HepG2 (cell line): ENCODE data around the gene SPAG4. TPM values are rescaled to one million over a fixed set of nuclear protein-coding genes. Genes with fewer than 3 reads are reported as not detected.
A peak's percentile ranks its signal among the peaks of the same experiment; 100 is the strongest.

Source experiments
- ARNT2 ChIP-seq: sonication (generic); formaldehyde crosslinking; IDR thresholded peaks from 2 replicates; pipeline ENCODE4 v1.8.0; 2022; ENCODE audit warnings: mild to moderate bottlenecking, low read depth, missing genetic modification reagents, moderate library complexity
- ELF1 ChIP-seq: sonication (generic); formaldehyde crosslinking; IDR thresholded peaks from 2 replicates; pipeline ENCODE4 v1.4.0; 2020; ENCODE audit warnings: missing genetic modification reagents
- FOXO1 ChIP-seq: sonication (generic); formaldehyde crosslinking; IDR thresholded peaks from 2 replicates; pipeline ENCODE4 v1.4.0; 2020; ENCODE audit warnings: missing genetic modification reagents
- GABPB1 ChIP-seq: IDR thresholded peaks from 2 replicates; pipeline ENCODE4 v1.6.1; 2016; ENCODE audit warnings: mild to moderate bottlenecking, missing genetic modification reagents, moderate library complexity, missing compliant biosample characterization
- MXD4 ChIP-seq: IDR thresholded peaks from 2 replicates; pipeline ENCODE4 v1.6.1; 2016; ENCODE audit warnings: mild to moderate bottlenecking, missing biosample characterization, missing genetic modification reagents
- MYC ChIP-seq: sonication (generic); formaldehyde crosslinking; IDR thresholded peaks from 2 replicates; pipeline ENCODE4 v1.9.0; 2021; ENCODE audit warnings: missing genetic modification reagents, borderline replicate concordance
- NAIF1 ChIP-seq: sonication (generic); formaldehyde crosslinking; IDR thresholded peaks from 2 replicates; pipeline ENCODE4 v1.5.0; 2020; ENCODE audit warnings: mild to moderate bottlenecking, missing genetic modification reagents, borderline replicate concordance
- POLR2AphosphoS5 ChIP-seq: IDR thresholded peaks from 2 replicates; pipeline ENCODE4 v1.6.1; 2012; ENCODE audit warnings: low read depth, low read length
- RBAK ChIP-seq: sonication (generic); formaldehyde crosslinking; IDR thresholded peaks from 2 replicates; pipeline ENCODE4 v1.5.1; 2020; ENCODE audit warnings: mild to moderate bottlenecking, missing genetic modification reagents
- SNAPC4 ChIP-seq: sonication (generic); formaldehyde crosslinking; IDR thresholded peaks from 2 replicates; pipeline ENCODE4 v1.4.0; 2020; ENCODE audit warnings: mild to moderate bottlenecking, missing genetic modification reagents
- TFDP1 ChIP-seq: IDR thresholded peaks from 2 replicates; pipeline ENCODE4 v1.6.1; 2016; ENCODE audit warnings: missing compliant biosample characterization, missing genetic modification reagents, borderline replicate concordance
- ZBTB7A ChIP-seq: sonication (generic); formaldehyde crosslinking; IDR thresholded peaks from 2 replicates; pipeline ENCODE4 v1.8.0; 2022; ENCODE audit warnings: mild to moderate bottlenecking, missing genetic modification reagents
- ZFP91 ChIP-seq: sonication (generic); formaldehyde crosslinking; IDR thresholded peaks from 2 replicates; pipeline ENCODE4 v1.9.0; 2022; ENCODE audit warnings: missing genetic modification reagents, mild to moderate bottlenecking, borderline replicate concordance
- ZNF34 ChIP-seq: sonication (generic); formaldehyde crosslinking; IDR thresholded peaks from 2 replicates; pipeline ENCODE4 v1.4.0; 2020; ENCODE audit warnings: mild to moderate bottlenecking, missing genetic modification reagents, borderline replicate concordance
- ZNF510 ChIP-seq: sonication (generic); formaldehyde crosslinking; IDR thresholded peaks from 2 replicates; pipeline ENCODE4 v1.4.0; 2020; ENCODE audit warnings: low read depth, mild to moderate bottlenecking, missing genetic modification reagents
- ZNF546 ChIP-seq: sonication (generic); formaldehyde crosslinking; conservative IDR thresholded peaks from 2 replicates; pipeline ENCODE4 v1.8.1; 2023; ENCODE audit warnings: mild to moderate bottlenecking, missing genetic modification reagents
- ZNF567 ChIP-seq: sonication (generic); formaldehyde crosslinking; IDR thresholded peaks from 2 replicates; pipeline ENCODE4 v1.8.1; 2023; ENCODE audit warnings: mild to moderate bottlenecking, missing genetic modification reagents, borderline replicate concordance
- ZNF75D ChIP-seq: sonication (generic); formaldehyde crosslinking; IDR thresholded peaks from 2 replicates; pipeline ENCODE4 v1.8.1; 2023; ENCODE audit warnings: missing genetic modification reagents, mild to moderate bottlenecking, borderline replicate concordance
- ZNF816 ChIP-seq: sonication (generic); formaldehyde crosslinking; IDR thresholded peaks from 2 replicates; pipeline ENCODE4 v1.8.0; 2022; ENCODE audit warnings: missing genetic modification reagents, mild to moderate bottlenecking, borderline replicate concordance
- polyA plus RNA-seq, 8 experiments: library from polyadenylated mRNA; depleted of rRNA in 3 of 8; stranded (reverse) in 7 of 8; unstranded in 1 of 8; fragments of >200 nt; fragmentation: Illumina TruSeq in 4 of 8; extraction: Trizol in 4 of 8; gene quantifications; 2 replicates each; pipeline versions ENCODE4 v1.2.1 to v1.2.3, GENCODE V29; 2011 to 2016; ENCODE audit warnings: low read depth in 4 of 8, missing spikeins in 1 of 8, mixed read lengths in 1 of 8; ENCODE audit not compliant: insufficient read depth in 1 of 8
- total RNA-seq, 5 experiments: library from RNA; depleted of rRNA; stranded (reverse); fragments of >200 nt; fragmentation: Illumina TruSeq; extraction: Trizol; gene quantifications; 2 replicates each; pipeline ENCODE4 v1.2.3, GENCODE V29; 2016; ENCODE audit warnings: low read depth in 1 of 5

The SPAG4 gene
- total and polyA plus RNA-seq, 2 of the 13 experiments (the other 11 are each of a cell fraction or from before 2014, with no cell fraction given), result 5.8 to 137 TPM

DNA sequence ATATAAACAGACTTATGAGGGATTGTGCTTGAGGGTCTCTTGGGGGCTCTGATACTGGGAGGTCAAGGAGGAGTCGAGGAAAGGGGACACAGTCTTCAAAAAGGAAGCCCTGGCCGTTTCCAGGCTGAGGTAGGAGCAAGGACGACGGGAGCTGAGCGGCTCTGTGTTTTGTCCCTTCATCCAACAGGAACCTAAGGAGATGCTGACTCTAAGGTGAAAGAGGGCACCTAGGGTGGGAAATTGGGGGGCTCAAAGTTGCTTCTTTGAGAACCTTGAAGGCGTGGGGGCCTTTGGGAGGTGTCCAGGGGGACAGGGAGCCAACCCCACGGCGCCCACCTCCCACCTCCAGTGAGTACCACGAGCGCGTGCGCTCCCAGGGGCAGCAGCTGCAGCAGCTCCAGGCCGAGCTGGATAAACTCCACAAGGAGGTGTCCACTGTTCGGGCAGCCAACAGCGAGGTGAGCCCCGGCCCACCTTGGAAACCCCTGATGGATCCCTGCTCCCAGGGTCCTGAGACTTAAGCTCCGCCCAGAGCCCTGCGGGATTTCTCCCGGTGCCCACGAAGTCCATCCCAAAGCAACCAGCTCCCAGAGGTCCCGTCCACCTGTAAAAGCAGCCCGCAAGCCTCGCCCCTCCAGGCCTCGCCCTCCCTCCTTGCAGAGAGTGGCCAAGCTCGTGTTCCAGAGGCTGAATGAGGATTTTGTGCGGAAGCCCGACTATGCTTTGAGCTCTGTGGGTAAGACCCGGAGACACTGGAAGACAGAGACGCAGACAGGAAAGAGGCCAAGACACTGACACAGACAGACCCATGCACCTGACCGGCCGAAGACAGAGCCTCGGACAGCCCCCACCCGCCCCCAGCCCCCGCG, 2.9 kb downstream of the SPAG4 start (continued):
- TF ChIP-seq ZNF510 (CRISPR knock-in tag) (peak; percentile 94; the same call in 1 of the 2 replicates), ZNF816 (CRISPR knock-in tag) (peak; percentile 77; the same call in 1 of the 2 replicates), ZNF546 (no peak), FOXO1 (CRISPR knock-in tag) (no peak), ZNF34 (CRISPR knock-in tag) (peak; percentile 87; the same call in 1 of the 2 replicates), GABPB1 (CRISPR knock-in tag) (peak; percentile 51), ZBTB7A (CRISPR knock-in tag) (no peak), TFDP1 (CRISPR knock-in tag) (0 out of 2 replicates have a peak, but pooled peaks have one; percentile 10), MXD4 (CRISPR knock-in tag) (no peak), ARNT2 (CRISPR knock-in tag) (0 out of 2 replicates have a peak, but pooled peaks have one; percentile 40), ZNF75D (CRISPR knock-in tag) (0 out of 2 replicates have a peak, but pooled peaks have one; percentile 79), NAIF1 (CRISPR knock-in tag) (peak; percentile 74; the same call in 1 of the 2 replicates), MYC (CRISPR knock-in tag) (peak; percentile 43; the same call in 1 of the 2 replicates), POLR2AphosphoS5 (no peak), RBAK (CRISPR knock-in tag) (0 out of 2 replicates have a peak, but pooled peaks have one; percentile 16), ZNF567 (CRISPR knock-in tag) (0 out of 2 replicates have a peak, but pooled peaks have one; percentile 68), SNAPC4 (CRISPR knock-in tag) (peak; percentile 37; the same call in 1 of the 2 replicates), ELF1 (CRISPR knock-in tag) (peak; percentile 14; the same call in 1 of the 2 replicates), ZFP91 (CRISPR knock-in tag) (peak; percentile 43; the same call in 1 of the 2 replicates)
